Activated CD8-positive, alpha-beta memory T cell treated with anti-CD3 and anti-CD28 coated beads for 4 hours (primary cell): ENCODE data around the gene CNTN3.

Experiments
- DNase-seq, 2 donors: peaks; one replicate each; pipeline ENCODE4 v3.0.0-alpha.2; 2020; ENCODE audit warnings: low read depth in 2 of 2

The CNTN3 gene

GRCh38 chr3:74614107-74614967 lies at the start of gene CNTN3:
TSS of gene CNTN3 (minus strand) at chr3:74614659. CDS start at chr3:74521112, 93,547 bp downstream.
- no peak for DNase-seq

GRCh38 chr3:74663178-74663577 lies 48.7 kb upstream of the CNTN3 start:
- DNase-seq: no peak

- DNase-seq: no peak
Observed at GRCh38 chr3:74661672-74662071, 47.2 kb upstream of the CNTN3 start.

GRCh38 chr3:74651885-74652284 lies 37.4 kb upstream of the CNTN3 start:
- no peak for DNase-seq

- no peak for DNase-seq
Observed at GRCh38 chr3:74651292-74651691, 36.8 kb upstream of the CNTN3 start.

- no peak for DNase-seq
Observed at GRCh38 chr3:74648107-74648506, 33.6 kb upstream of the CNTN3 start.

- DNase-seq: no peak
Observed at GRCh38 chr3:74646094-74646493, 31.6 kb upstream of the CNTN3 start.

- no peak for DNase-seq
Observed at GRCh38 chr3:74643636-74644035, 29.2 kb upstream of the CNTN3 start.

GRCh38 chr3:74642876-74643275 lies 28.4 kb upstream of the CNTN3 start:
- DNase-seq: no peak

GRCh38 chr3:74640211-74640610 lies 25.8 kb upstream of the CNTN3 start:
- no peak for DNase-seq

- no peak for DNase-seq
Observed at GRCh38 chr3:74639681-74640080, 25.2 kb upstream of the CNTN3 start.

- DNase-seq: no peak
Observed at GRCh38 chr3:74636981-74637380, 22.5 kb upstream of the CNTN3 start.

- DNase-seq: no peak
Observed at GRCh38 chr3:74633021-74633420, 18.6 kb upstream of the CNTN3 start.

- no peak for DNase-seq
Observed at GRCh38 chr3:74631351-74632140, 17.1 kb upstream of the CNTN3 start.

GRCh38 chr3:74630602-74631001 lies 16.1 kb upstream of the CNTN3 start:
- no peak for DNase-seq

- no peak for DNase-seq
Observed at GRCh38 chr3:74626011-74626410, 11.6 kb upstream of the CNTN3 start.

GRCh38 chr3:74624301-74624700 lies 9.8 kb upstream of the CNTN3 start:
- no peak for DNase-seq

- no peak for DNase-seq
Observed at GRCh38 chr3:74623261-74623836, 8.9 kb upstream of the CNTN3 start.

GRCh38 chr3:74621581-74621980 lies 7.1 kb upstream of the CNTN3 start:
- no peak for DNase-seq

- no peak for DNase-seq
Observed at GRCh38 chr3:74617776-74618175, 3.3 kb upstream of the CNTN3 start.

GRCh38 chr3:74613521-74614106 lies 845 bp downstream of the CNTN3 start:
- DNase-seq: no peak

GRCh38 chr3:74613060-74613459 lies 1.4 kb downstream of the CNTN3 start:
- no peak for DNase-seq
